GM20000 (cell line): ENCODE results near the gene TRAPPC12.
"Not testable (repeated sequence)": the region's sequence is repeated elsewhere in the genome, so short reads cannot be mapped to it uniquely, and the experiment has no call there.

Experiments
- DNase-seq: peaks from one replicate; pipeline ENCODE4 v3.0.0; 2012; ENCODE audit warnings: low spot score
- CTCF ChIP-seq: IDR thresholded peaks from 2 replicates; pipeline ENCODE4 v1.5.1; 2012; ENCODE audit warnings: mild to moderate bottlenecking, control low read depth; ENCODE audit errors: extremely low read depth, missing control alignments

The TRAPPC12 gene

GRCh38 chr2:3503483-3503882, 124.0 kb downstream of the TRAPPC12 start:
- no peak for TF ChIP-seq CTCF
- DNase-seq = no peak

- no peak for TF ChIP-seq CTCF
- DNase-seq = no peak
Observed at GRCh38 chr2:3504741-3505140, 125.2 kb downstream of the TRAPPC12 start.

- DNase-seq = no peak
- no peak for TF ChIP-seq CTCF
Observed at GRCh38 chr2:3505771-3506170, 126.3 kb downstream of the TRAPPC12 start.

- no peak for DNase-seq
- no peak for TF ChIP-seq CTCF
Observed at GRCh38 chr2:3512086-3512485, 132.6 kb downstream of the TRAPPC12 start.

- TF ChIP-seq CTCF = no peak
- DNase-seq = no peak
Observed at GRCh38 chr2:3513026-3513810, 133.7 kb downstream of the TRAPPC12 start.

GRCh38 chr2:3515438-3515837, 135.9 kb downstream of the TRAPPC12 start:
- DNase-seq = not testable (repeated sequence)

- DNase-seq = no peak
- no peak for TF ChIP-seq CTCF
Observed at GRCh38 chr2:3516831-3517230, 137.3 kb downstream of the TRAPPC12 start.

- TF ChIP-seq CTCF = no peak
- no peak for DNase-seq
Observed at GRCh38 chr2:3517948-3518495, 138.5 kb downstream of the TRAPPC12 start.
